ENCODE results near the gene AP1AR.

DNA sequence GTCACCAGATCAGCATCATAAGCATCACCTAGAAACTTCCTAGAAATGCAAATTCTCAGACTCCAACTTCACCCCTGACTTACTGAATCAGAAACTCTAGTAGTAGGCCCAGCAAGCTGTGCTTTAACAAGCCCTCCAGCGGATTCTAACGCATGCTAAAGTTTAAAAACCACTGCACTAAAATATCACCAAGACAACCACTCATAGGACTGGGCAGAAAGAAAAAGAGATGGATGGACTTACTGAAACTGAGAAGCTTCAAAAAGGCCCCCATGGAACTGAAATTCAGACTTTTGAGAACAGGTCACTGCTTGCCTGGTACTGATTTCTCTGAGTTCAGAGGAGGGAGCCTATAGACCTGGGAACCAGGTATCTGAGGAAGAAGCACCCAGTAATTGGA, 46.3 kb upstream of the AP1AR start:
- TF ChIP-seq CTCF (IDR thresholded peaks at IDR 0.05; ENCODE audit: extremely low read depth in 1 of 2, insufficient read depth in 1 of 2, low read depth in 1 of 2, low read length in 2 of 2): no peak
- TF ChIP-seq POLR2A (IDR thresholded peaks at IDR 0.05; ENCODE audit: low read depth, low read length): no peak
